ENCODE measurements around the gene NADK. TPM values are rescaled to one million over a fixed set of nuclear protein-coding genes. Genes with fewer than 3 reads are reported as not detected.

The NADK gene
- total RNA-seq, 1 donor from 2014 or later: 37.8 TPM

DNA sequence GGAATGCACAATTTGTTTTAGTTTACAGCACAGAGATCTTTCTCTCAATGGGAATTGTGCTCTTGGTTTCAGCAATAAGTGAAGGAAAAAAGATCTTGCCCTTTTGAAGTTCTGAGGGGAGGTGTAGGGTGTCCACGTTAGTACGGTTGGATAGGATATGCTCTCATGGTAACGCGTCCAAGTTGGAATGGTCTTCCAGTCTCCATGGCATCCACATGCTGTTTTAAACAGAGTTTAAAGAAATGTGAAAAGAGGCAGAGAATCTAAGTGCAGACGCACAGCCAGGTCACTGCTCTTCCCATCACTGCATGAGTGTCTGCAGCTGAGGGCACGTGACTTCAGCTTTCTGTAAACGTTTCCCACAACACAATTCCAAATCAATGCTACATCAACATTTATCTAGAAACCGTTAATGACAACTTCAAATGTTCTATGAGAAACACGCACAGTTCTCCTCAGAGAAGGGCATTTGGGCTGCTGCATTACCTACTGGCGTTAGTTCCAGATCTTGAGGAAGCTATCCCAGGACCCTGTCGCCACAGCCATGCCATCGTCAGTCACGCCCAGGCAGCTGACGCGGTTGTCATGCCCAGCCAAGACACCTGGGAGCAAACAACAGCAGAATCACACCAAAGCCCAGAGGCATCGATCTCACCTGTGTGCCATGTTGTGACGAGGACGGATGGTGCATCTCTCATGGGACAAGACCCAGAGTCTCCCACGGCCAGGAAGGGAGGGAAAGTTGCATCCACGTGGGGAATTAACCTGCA is 8.8 kb upstream of the NADK start:
- H4K20me1 ChIP-seq (ENCODE audit: low read depth): peaks cover 63% of the 10 kb centered on the region
- H3K4me2 ChIP-seq: no peak overlapping the region
- H3K4me3 ChIP-seq: no peak overlapping the region
- Mint-ChIP-seq H3K4me1 (peaks cover 2% of the 10 kb centered on the region), H3K36me3 (peaks cover 30% of the 10 kb centered on the region), H3K9me3 (no peaks in the 10 kb centered on the region), H3K27me3 (ENCODE audit: insufficient read depth, low read depth) (peaks cover 6% of the 10 kb centered on the region), H3K4me3 (no peak overlapping the region), H3K27ac (no peak overlapping the region)
- DNase-seq (ENCODE audit: low spot score): no peak
- H3K9me3 ChIP-seq (ENCODE audit: low read depth): no peaks in the 10 kb centered on the region
- H3K9ac ChIP-seq: no peak overlapping the region
- H3K27me3 ChIP-seq: no peaks in the 10 kb centered on the region
- peaks cover 8% of the 10 kb centered on the region for H3K4me1 ChIP-seq
- no peak overlapping the region for H2AFZ ChIP-seq (replicated peaks)
- H3K36me3 ChIP-seq: peaks cover 15% of the 10 kb centered on the region
- peaks cover 44% of the 10 kb centered on the region for H3F3A ChIP-seq (ENCODE audit: low read depth)
- no peaks in the 10 kb centered on the region for H3K79me2 ChIP-seq (ENCODE audit: low read depth)
- H3K27ac ChIP-seq: no peak overlapping the region
- TF ChIP-seq EZH2 (IDR thresholded peaks at IDR 0.05): no peak
- no peak for TF ChIP-seq EZH2phosphoT487 (IDR thresholded peaks at IDR 0.05)
- TF ChIP-seq, protein P1, sequence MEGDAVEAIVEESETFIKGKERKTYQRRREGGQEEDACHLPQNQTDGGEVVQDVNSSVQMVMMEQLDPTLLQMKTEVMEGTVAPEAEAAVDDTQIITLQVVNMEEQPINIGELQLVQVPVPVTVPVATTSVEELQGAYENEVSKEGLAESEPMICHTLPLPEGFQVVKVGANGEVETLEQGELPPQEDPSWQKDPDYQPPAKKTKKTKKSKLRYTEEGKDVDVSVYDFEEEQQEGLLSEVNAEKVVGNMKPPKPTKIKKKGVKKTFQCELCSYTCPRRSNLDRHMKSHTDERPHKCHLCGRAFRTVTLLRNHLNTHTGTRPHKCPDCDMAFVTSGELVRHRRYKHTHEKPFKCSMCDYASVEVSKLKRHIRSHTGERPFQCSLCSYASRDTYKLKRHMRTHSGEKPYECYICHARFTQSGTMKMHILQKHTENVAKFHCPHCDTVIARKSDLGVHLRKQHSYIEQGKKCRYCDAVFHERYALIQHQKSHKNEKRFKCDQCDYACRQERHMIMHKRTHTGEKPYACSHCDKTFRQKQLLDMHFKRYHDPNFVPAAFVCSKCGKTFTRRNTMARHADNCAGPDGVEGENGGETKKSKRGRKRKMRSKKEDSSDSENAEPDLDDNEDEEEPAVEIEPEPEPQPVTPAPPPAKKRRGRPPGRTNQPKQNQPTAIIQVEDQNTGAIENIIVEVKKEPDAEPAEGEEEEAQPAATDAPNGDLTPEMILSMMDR (IDR thresholded peaks at IDR 0.05): no peak

DNA sequence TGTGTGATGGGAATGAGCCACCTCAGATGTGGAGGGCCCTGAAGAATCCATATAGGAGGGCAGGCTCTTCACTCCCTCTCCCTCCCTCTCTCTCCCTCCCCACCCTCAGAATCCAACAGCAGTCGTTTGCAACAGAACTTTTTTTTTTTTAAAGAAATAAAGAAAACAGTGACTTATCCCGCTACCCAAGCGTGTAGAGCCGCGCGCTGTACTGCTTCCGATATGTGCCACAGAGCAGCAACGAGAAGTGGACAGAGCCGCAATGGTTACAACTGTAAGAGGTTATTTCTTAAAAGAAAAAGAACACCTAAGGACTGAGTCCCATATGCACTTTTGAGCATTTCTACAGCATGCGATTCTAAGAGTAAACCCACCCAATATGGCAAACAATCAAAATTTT is 7.4 kb upstream of the NADK start:
- Mint-ChIP-seq H3K27ac (no peak overlapping the region), H3K4me3 (no peak overlapping the region), H3K9me3 (no peaks in the 10 kb centered on the region), H3K27me3 (ENCODE audit: insufficient read depth, low read depth) (peaks cover 10% of the 10 kb centered on the region), H3K36me3 (peaks cover 27% of the 10 kb centered on the region), H3K4me1 (peaks cover 8% of the 10 kb centered on the region)
- no peak for TF ChIP-seq EZH2phosphoT487 (IDR thresholded peaks at IDR 0.05)
- TF ChIP-seq, protein P1 (IDR thresholded peaks at IDR 0.05): no peak
- no peak for TF ChIP-seq EZH2 (IDR thresholded peaks at IDR 0.05)
- peaks cover 63% of the 10 kb centered on the region for H4K20me1 ChIP-seq (ENCODE audit: low read depth)
- H3K27ac ChIP-seq: no peak overlapping the region
- no peak for DNase-seq (ENCODE audit: low spot score)
- H3F3A ChIP-seq (ENCODE audit: low read depth): peaks cover 54% of the 10 kb centered on the region
- H3K27me3 ChIP-seq: no peaks in the 10 kb centered on the region
- H3K4me1 ChIP-seq: peaks cover 8% of the 10 kb centered on the region
- H3K4me3 ChIP-seq: no peak overlapping the region
- no peak overlapping the region for H3K9ac ChIP-seq
- H3K36me3 ChIP-seq: peaks cover 12% of the 10 kb centered on the region
- no peaks in the 10 kb centered on the region for H3K79me2 ChIP-seq (ENCODE audit: low read depth)
- H2AFZ ChIP-seq (replicated peaks): no peak overlapping the region
- no peaks in the 10 kb centered on the region for H3K9me3 ChIP-seq (ENCODE audit: low read depth)
- no peak overlapping the region for H3K4me2 ChIP-seq

DNA sequence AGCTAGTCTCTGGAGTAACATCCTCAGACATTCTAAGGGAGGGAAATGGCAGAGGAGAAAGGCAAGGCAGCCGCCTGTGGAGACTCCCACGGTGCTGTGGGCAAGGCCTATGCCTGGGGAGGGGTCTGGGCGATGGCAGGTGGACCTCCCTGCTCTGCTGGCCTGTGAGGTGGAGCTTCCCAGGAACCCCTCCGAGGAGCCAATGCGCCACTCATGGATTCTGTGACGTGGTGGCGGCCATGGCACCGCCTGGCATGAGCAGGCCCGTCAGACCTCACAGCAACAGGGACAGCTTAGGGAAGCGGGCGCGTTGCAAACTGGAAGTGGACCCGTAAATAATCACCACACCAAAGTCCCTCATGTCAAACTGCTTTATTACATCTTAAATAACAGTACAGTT is 6.7 kb upstream of the NADK start:
- Histone ChIP-seq H3K4me2 (no peak overlapping the region), H3K9ac (no peak overlapping the region), H3K4me3 (no peak overlapping the region), H3F3A (ENCODE audit: low read depth) (peaks cover 56% of the 10 kb centered on the region), H3K36me3 (peaks cover 12% of the 10 kb centered on the region), H2AFZ (replicated peaks) (no peak overlapping the region), H3K27me3 (peaks cover 5% of the 10 kb centered on the region), H3K79me2 (ENCODE audit: low read depth) (no peaks in the 10 kb centered on the region), H3K9me3 (ENCODE audit: low read depth) (no peaks in the 10 kb centered on the region), H4K20me1 (ENCODE audit: low read depth) (peaks cover 57% of the 10 kb centered on the region), H3K4me1 (peaks cover 8% of the 10 kb centered on the region), H3K27ac (no peak overlapping the region)
- TF ChIP-seq EZH2phosphoT487 (IDR thresholded peaks at IDR 0.05) (no peak), EZH2 (IDR thresholded peaks at IDR 0.05) (no peak)
- TF ChIP-seq, protein P1 (IDR thresholded peaks at IDR 0.05): no peak
- Mint-ChIP-seq H3K4me1 (peaks cover 13% of the 10 kb centered on the region), H3K9me3 (no peaks in the 10 kb centered on the region), H3K4me3 (no peak overlapping the region), H3K27ac (no peak overlapping the region), H3K36me3 (peaks cover 23% of the 10 kb centered on the region), H3K27me3 (ENCODE audit: insufficient read depth, low read depth) (peaks cover 11% of the 10 kb centered on the region)
- DNase-seq (ENCODE audit: low spot score): no peak
